AG04450 (cell line): ENCODE measurements around the gene TMEM59. TPM values are rescaled to one million over a fixed set of nuclear protein-coding genes. Genes with fewer than 3 reads are reported as not detected.

Source experiments
- CTCF ChIA-PET: fragments of 300-600, 350-600 bp; formaldehyde crosslinking; extraction: SDS; loops from one replicate; lab custom pipeline; 2022; ENCODE audit warnings: antibody characterized with exemption, inconsistent platforms; lab: Charles Lee
- POLR2A ChIA-PET: fragments of 350-600 bp; formaldehyde crosslinking; extraction: SDS; loops from one replicate; lab custom pipeline; 2021; ENCODE audit warnings: antibody characterized with exemption, inconsistent platforms; lab: Yijun Ruan, JAX
- DNase-seq: peaks from one replicate; pipeline ENCODE4 v3.0.0-alpha.2; 2011; ENCODE audit warnings: low read depth, low spot score
- H3K27ac ChIP-seq: one replicate; pipeline ENCODE4 v1.5.1; 2012; ENCODE audit warnings: low read depth, low read length, control low read depth
- H3K27me3 ChIP-seq: one replicate; pipeline ENCODE4 v1.6.0; 2012; ENCODE audit warnings: low read length; ENCODE audit not compliant: control insufficient read depth, insufficient read depth
- H3K4me3 ChIP-seq: 2 replicates; pipeline ENCODE4 v1.5.1; 2011; ENCODE audit warnings: mild to moderate bottlenecking, low read depth, low read length, control low read depth
- H3K9me3 ChIP-seq: 2 replicates; pipeline ENCODE4 v1.5.1; 2012; ENCODE audit warnings: low read length; ENCODE audit not compliant: control insufficient read depth, insufficient read depth
- polyA plus RNA-seq: library from polyadenylated mRNA; depleted of rRNA; stranded (reverse); fragments of >200 nt; gene quantifications from 2 replicates; pipeline ENCODE4 v1.2.3, GENCODE V29; 2011
- TF ChIP-seq, protein P1 (sequence below): IDR thresholded peaks from 2 replicates; pipeline ENCODE4 v1.5.1; 2011; ENCODE audit warnings: low read depth, low read length, control low read depth, inconsistent platforms

TMEM59 gene
- polyA plus RNA-seq, 1 experiment: 636 TPM

DNA sequence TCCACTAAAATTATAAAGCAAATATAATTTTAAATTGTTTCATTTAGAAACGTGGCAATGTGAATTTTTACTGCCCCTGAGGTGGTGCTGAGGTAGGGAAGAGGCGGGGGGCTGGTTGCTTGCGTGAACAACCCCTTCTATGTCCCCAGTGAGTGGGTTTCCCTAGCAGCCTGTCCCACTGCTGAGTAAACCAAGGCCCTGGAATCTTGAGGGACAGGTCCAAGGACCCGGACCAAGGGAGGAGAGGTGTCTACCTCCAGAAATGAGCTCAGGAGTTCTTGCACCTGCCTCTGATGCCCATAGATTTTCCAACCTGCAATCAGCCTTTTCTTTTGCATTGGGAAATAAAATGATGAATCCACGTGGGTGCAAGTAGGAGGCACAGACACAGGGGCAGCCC, 34.4 kb downstream of the TMEM59 start:
- TF ChIP-seq, protein P1, sequence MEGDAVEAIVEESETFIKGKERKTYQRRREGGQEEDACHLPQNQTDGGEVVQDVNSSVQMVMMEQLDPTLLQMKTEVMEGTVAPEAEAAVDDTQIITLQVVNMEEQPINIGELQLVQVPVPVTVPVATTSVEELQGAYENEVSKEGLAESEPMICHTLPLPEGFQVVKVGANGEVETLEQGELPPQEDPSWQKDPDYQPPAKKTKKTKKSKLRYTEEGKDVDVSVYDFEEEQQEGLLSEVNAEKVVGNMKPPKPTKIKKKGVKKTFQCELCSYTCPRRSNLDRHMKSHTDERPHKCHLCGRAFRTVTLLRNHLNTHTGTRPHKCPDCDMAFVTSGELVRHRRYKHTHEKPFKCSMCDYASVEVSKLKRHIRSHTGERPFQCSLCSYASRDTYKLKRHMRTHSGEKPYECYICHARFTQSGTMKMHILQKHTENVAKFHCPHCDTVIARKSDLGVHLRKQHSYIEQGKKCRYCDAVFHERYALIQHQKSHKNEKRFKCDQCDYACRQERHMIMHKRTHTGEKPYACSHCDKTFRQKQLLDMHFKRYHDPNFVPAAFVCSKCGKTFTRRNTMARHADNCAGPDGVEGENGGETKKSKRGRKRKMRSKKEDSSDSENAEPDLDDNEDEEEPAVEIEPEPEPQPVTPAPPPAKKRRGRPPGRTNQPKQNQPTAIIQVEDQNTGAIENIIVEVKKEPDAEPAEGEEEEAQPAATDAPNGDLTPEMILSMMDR: no peak
- no peak for DNase-seq
- Histone ChIP-seq H3K4me3 (no peak overlapping the region), H3K27me3 (peaks cover 21% of the 10 kb centered on the region), H3K27ac (no peak overlapping the region), H3K9me3 (no peaks in the 10 kb centered on the region)
- POLR2A ChIA-PET: no interaction called here
- CTCF ChIA-PET: no interaction called here

DNA sequence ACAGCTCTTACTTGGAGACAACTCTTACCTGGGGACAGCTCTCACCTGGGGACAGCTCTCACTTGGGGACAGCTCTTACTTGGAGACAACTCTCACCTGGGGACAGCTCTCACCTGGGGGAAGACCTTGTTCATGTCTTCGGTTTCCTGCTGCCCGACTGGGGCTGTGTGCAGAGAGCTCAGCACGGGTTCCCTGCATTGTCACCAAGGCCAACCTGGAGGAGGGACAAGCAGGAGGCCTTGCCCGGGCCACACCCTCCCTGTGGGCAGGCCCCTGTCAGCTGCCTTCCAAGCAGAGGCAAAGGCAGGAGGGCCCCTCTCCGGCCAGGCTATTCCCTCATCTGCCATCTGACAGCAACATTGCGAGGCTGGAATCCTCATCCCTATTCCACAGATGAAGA, 35.0 kb downstream of the TMEM59 start, which contains the start of gene LDLRAD1:
Gene LDLRAD1 (minus strand): TSS at position 208 of the 400 bp plus-strand sequence. CDS start 74 bp downstream, at position 134.
- ChIA-PET POLR2A (no interaction called here), CTCF (no interaction called here)
- Histone ChIP-seq H3K4me3 (no peak within 1 kb of the TSS), H3K9me3 (no peaks in the 10 kb centered on the region), H3K27ac (no peak within 1 kb of the TSS), H3K27me3 (peaks cover 26% of the 10 kb centered on the region)
- TF ChIP-seq, protein P1: no peak
- no peak for DNase-seq

DNA sequence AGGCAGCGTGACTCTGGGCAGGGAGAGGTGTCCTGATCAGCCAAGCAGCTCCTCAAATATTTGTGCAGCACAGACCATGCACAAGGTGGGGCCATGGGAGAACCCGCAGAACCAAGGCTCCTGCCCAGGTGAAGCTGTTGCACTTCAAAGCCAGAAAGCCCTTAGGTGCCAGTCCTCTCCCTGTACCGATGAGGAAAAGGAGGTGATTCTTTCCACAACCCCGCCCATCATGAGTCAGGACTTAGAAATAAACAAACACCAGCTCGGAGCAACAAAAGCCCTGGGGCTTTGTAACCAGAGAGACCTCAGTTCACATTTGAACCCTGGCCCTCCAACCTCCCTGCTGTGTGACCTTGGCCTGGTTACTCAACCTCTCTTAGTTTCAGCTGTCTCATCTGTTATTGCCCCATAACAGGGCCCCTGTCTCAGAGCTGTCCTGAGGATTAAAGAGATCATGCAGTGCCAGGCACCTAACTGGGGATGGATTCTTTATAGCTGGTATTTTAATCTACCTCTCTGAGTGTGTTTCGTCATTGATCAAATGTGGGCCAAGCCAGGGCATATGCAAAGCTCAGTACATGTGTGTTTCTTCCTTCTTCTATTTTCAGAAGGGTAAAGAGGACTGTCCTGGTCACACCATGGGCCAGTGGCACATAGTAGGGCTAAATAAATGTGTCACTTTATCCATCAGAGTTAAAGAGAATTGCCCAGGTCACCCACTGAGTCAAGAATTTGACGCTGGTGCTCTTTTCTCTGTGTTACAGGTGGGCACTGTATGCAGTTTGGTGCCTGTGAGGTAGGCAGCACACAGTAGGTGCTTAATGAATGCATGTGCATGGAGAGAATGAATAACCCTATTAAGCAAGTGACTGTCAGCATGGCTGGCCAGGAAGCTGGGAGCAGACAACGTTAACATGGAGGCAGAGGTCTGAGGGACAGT, 36.4 kb downstream of the TMEM59 start:
- TF ChIP-seq, protein P1: no peak
- H3K27me3 ChIP-seq: peaks cover 31% of the 10 kb centered on the region
- no peaks in the 10 kb centered on the region for H3K9me3 ChIP-seq
- ChIA-PET CTCF (no interaction called here), POLR2A (no interaction called here)
- DNase-seq: no peak
- no peak overlapping the region for H3K27ac ChIP-seq
- no peak overlapping the region for H3K4me3 ChIP-seq

DNA sequence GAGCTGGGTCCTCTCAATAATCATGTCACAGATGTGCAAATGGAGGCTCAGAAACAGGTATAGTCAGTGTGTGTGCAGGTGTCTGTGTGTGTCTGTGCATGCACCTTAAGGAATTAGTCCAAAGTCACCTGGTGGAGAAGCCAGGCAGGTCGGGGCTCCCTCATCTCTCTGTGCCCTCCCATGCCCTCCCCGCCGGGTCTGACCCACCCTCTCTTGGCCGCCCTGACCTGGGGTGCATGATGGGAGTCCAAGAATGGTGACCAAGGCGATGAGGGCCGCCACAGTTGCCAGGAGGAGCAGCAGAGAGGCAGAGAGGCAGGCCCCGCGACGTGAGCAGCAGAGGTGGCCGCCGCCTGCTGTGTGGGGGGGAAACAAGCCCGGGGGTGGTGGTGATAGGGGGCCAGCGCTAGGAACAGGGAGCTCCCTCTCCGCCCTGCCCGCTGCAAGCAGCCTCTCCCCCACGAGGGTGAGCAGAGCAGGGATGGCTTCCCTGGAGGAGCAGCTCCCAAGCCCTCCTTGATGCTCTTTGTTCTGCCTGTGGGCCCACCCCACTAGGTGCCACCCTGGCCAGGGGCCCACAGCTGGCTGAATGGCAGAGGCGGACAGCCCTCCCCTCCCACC, 38.9 kb downstream of the TMEM59 start:
- POLR2A ChIA-PET: no interaction called here
- DNase-seq: no peak
- CTCF ChIA-PET: interaction anchor here (1.0 kb wide), 1 partner anchor 24 kb away, joined by 3 read pairs; no protein-coding TSS in a partner anchor
- no peaks in the 10 kb centered on the region for H3K9me3 ChIP-seq
- no peak overlapping the region for H3K27ac ChIP-seq
- H3K27me3 ChIP-seq: peaks cover 40% of the 10 kb centered on the region
- TF ChIP-seq, protein P1: no peak
- H3K4me3 ChIP-seq: no peak overlapping the region
